Activated CD8-positive, alpha-beta memory T cell treated with anti-CD3 and anti-CD28 coated beads, Interleukin-2, amount 50 U/mL, for 1 hour (primary cell): ENCODE results near the gene EIF2B2.
A peak's percentile ranks its signal among the peaks of the same experiment; 100 is the strongest.

Experiments used
- DNase-seq: peaks from one replicate; pipeline ENCODE4 v3.0.0-alpha.2; 2020; ENCODE audit errors: extremely low read depth

EIF2B2 gene

DNA sequence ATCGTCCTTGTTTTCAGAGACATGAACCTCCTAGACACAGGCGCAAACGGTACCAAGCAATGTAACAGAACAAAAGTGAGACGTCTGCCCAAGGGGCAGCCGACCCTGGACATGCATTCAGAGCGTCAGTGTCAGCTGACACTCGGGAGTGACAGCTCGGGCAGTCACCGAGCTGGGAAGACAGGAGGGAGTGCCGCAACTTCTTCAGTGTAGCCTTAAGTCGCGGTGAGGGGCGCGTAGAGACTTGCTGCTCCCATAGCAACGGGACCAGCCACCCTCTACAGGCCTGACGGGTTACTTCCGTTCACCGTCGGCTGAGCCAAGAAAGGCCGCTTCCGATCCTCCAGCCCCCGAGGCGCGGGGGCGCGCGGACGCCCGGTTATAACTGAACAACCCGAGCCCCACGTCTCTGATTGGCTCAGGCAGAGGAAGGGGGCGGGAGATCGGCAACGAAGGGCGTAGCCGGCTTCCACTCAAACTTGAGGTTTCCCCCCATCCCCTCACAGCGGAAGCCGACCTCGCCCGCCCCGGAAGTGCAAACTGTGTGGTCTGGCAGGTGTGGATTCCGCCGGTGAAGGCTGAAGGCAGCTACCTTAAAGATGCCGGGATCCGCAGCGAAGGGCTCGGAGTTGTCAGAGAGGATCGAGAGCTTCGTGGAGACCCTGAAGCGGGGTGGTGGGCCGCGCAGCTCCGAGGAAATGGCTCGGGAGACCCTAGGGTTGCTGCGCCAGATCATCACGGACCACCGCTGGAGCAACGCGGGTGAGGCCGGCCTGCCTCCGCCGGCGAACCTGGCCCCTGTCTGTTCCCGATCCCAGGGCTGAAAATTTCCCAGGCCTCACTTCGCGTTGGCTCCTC, at the start of gene EIF2B2:
TSS of gene EIF2B2 (plus strand) at position 530 of the 858 bp plus-strand sequence. CDS start at position 600, 70 bp downstream.
- DNase-seq: peak; percentile 94

GRCh38 chr14:74953686-74954085, 49.0 kb upstream of the EIF2B2 start:
- no peak for DNase-seq

- DNase-seq: no peak
These were observed 48.3 kb upstream of the EIF2B2 start for GRCh38 chr14:74954232-74954946.

GRCh38 chr14:74954947-74955228, 47.8 kb upstream of the EIF2B2 start:
- no peak for DNase-seq

GRCh38 chr14:74955229-74956026, 47.3 kb upstream of the EIF2B2 start, which contains the start of gene PGF:
TSS of gene PGF (minus strand) at chr14:74955597. CDS start at chr14:74955242, 355 bp downstream.
- DNase-seq: no peak

DNA sequence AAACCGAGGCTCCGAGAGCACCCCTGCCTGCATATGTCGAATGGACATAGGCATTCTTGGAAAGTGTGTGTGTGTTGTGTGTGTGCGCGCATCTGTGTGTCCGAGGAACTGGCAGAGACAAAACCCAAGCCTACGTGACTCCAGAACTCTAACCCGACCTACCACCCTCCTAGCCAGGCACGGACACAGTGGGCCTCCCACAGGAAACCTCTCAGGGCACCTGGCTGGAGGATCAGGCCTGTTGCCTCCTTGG, 46.8 kb upstream of the EIF2B2 start:
- no peak for DNase-seq

- DNase-seq: no peak
These were observed 46.2 kb upstream of the EIF2B2 start for GRCh38 chr14:74956280-74957072.

GRCh38 chr14:74959596-74960180, 43.0 kb upstream of the EIF2B2 start:
- DNase-seq: no peak

DNA sequence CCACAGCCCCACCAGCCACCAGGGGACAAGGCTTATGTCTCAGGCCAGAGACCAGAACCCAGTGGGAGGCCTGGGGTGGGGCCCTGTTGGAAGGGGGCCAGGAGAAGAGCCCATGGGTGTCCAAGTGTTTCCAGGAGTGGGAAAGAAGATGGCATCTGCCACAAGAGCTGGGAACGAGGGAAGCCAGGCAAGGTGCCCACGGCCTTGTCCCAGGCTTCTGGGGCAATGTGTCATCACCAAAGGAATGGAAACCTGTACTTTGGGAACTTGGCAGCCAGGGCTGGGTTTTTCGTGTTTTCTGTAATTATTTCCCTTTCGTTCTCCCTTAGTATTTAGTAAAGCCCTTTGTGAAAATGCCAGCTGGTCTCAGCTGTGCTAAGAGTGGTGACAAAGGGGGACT, 42.0 kb upstream of the EIF2B2 start:
- no peak for DNase-seq

- no peak for DNase-seq
These were observed 41.3 kb upstream of the EIF2B2 start for GRCh38 chr14:74961238-74961911.

- no peak for DNase-seq
These were observed 40.7 kb upstream of the EIF2B2 start for GRCh38 chr14:74962046-74962445.

DNA sequence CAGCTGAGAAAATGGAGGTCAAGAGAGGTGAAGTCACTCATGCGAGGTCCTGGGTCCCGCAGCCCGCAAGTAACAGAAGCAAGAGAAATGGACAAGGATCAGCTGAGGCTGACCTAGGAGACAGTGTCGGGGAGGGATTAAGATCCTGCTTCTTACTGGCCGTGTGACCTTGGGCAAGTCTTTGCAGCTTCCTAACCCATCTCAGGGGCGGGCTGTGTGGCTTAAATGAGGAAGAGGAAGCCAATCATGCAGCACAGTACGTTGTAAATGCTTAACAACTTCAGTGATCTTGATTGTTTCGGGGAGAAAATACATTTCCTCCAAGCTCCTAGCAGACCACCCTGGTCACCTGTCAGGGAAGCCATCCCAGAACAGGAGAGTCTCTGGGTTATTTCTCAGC, 40.2 kb upstream of the EIF2B2 start:
- no peak for DNase-seq

GRCh38 chr14:74963178-74963704, 39.5 kb upstream of the EIF2B2 start:
- no peak for DNase-seq

DNA sequence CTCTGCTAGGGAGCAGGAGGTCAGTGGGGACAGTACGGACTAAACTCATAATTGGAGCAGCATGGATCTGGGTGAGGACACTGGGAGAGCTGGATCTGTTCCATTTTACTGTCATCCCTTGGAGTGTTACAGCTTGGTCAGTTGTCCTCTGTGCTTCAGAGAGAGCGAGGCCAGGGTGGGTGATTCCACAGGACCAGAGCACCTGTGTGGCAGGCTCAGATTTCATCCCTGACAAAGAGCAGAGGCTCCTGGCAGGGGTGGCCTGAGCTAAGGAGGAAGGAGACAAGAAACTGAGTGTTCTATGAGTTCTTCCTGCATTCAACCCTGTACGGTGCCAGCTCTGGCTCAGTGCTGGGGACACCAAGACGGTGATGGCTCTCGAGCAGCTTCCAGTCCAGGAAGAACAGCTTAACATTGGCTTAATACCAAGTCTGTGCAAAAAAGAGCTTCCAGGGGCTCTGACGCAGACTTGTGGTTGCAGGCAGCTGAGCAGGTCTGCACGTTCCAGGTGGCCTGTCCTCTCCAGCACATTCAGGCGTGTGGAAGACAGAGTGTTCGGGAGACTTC, 38.9 kb upstream of the EIF2B2 start:
- no peak for DNase-seq

DNA sequence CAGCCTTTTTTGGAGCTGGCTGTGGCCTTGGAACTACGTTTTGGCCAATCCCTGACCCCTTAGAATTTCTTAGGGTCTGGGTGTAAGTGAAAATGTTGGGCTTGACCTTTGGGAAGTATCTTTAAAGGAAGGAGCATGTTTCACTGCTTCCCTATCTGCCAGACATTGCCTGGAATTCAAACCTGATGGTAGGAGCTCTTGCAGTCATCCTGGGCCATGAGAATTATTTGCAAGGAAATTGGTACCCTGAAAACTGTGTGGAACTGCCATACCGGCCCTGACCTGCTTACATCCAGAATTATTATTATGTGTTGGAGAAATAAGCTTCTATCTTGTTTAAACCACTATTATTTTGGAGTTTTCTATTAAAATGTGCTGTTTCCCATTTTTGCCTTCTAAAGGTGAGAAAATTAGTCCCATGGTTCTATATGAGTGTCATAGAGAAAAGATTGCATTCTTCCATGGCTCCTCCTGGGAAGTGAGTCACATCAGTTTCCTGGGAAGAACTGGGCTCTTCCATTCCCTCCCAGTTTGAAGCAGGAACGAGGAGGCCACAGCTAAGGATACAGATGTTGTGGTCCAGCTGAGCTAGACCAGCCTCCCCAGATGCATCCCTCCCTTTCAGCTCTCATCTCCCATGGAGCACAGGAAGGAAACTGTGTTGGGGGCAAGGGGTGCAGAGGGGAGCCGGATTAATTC, 37.8 kb upstream of the EIF2B2 start:
- DNase-seq: no peak

DNA sequence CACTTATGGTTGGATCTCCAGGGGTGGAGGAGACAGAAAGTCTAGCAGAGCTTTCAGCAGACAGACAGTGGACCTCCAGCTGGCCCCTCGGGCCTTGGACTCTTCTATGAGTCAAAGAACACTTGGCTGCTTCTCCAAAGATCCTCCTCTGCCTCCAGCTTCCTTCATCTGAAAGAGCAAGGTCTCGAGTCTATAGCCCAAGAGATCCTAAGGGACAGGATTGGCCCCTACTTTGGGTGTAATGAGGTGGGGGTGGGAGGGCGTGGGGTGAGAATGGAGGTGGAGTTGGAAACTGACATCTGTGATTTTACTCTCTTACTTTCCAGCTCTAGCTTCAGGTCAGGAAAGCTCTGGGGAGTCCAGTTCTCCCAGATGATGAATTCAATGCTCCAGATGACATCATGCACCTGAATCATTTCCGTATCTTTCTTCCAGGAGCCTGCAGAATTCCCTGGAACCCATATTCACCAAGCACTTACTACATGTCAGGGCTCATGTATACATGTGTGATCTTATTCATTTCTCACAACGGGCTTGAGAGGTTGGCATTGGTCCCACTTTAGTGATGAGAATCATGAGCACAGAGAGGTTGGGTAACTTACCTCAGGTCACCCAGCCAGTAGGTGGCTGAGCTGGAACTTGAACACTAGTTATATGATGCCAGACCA, 37.1 kb upstream of the EIF2B2 start:
- DNase-seq: no peak

GRCh38 chr14:74968811-74969210, 33.9 kb upstream of the EIF2B2 start:
- DNase-seq: no peak

DNA sequence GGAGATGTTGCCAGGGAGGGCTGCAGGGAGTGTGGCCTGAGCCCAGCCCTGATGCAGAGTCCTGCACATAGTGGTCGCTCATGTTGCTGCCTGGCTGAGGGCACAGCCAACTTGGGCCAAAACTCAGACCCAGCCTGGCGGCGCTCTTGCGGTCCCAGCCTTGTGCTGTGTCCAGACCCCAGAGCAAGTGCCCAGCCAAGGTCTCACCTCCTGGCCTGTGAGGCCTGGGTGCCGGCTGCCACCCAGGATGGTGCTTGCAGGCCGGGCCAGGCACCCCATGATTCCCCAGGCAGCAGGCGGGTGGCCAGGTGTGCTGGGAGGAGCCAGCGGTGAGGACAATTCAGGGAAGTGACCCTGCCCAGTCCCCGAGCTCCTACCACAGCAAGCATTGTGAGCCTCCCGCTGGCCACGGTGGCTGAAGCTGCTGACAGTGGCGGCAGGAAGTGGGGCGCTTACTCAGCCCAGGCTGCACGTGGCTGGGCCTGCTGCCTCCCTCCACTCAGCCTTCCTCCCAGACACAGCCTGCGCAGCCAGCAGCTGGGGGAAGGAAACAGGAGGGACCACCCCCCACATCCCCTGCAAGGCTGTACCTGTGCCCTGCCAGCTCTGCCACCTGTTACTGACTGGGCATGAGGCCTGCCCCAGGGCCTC, 29.6 kb upstream of the EIF2B2 start:
- DNase-seq: no peak
